ENCODE measurements around the gene PGLYRP3.
A peak's percentile ranks its signal among the peaks of the same experiment; 100 is the strongest.

The PGLYRP3 gene

GRCh38 chr1:153262070-153262366 lies 50.7 kb downstream of the PGLYRP3 start:
- Mint-ChIP-seq H3K4me1 (peaks cover 38% of the 10 kb centered on the region), H3K27me3 (peaks cover 15% of the 10 kb centered on the region), H3K9me3 (no peaks in the 10 kb centered on the region), H3K36me3 (no peaks in the 10 kb centered on the region), H3K4me3 (peak overlapping the region; percentile 80), H3K27ac (peak overlapping the region; percentile 85)
- no peak for ATAC-seq

- Mint-ChIP-seq H3K27me3 (peaks cover 14% of the 10 kb centered on the region), H3K4me3 (peak overlapping the region; percentile 80), H3K4me1 (peaks cover 38% of the 10 kb centered on the region), H3K27ac (peak overlapping the region; percentile 85), H3K36me3 (no peaks in the 10 kb centered on the region), H3K9me3 (no peaks in the 10 kb centered on the region)
- peak; percentile 19 for ATAC-seq
Observed at GRCh38 chr1:153261281-153262069, 51.3 kb downstream of the PGLYRP3 start.

DNA sequence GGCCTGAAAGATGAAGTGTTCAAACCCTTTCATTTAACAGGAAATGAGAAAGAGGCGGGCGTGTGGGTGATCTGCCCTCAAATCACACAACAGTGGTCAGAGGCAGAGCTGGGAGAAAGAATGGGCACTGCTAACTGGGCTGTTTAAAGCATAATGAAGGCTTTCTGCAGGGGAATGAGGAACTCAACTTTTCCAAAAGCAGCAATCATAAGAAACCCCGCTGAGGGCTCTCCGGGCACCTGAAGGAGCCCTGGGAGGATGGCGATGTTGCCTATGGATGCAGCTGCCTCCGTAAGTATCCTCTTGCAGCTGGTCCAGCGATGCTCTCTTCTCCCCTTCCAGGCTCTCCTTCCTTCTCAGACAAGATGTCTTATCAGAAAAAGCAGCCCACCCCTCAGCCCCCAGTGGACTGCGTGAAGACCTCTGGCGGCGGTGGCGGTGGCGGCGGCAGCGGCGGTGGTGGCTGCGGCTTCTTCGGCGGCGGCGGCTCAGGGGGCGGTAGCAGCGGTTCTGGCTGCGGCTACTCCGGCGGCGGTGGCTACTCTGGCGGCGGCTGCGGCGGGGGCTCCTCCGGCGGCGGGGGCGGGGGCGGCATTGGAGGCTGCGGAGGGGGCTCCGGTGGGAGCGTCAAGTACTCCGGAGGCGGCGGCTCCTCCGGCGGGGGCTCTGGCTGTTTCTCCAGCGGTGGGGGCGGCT lies 52.0 kb downstream of the PGLYRP3 start:
- Mint-ChIP-seq H3K4me3 (peak overlapping the region; percentile 74), H3K27me3 (peaks cover 14% of the 10 kb centered on the region), H3K27ac (peak overlapping the region; percentile 85), H3K9me3 (no peaks in the 10 kb centered on the region), H3K4me1 (peaks cover 38% of the 10 kb centered on the region), H3K36me3 (no peaks in the 10 kb centered on the region)
- ATAC-seq, result peak; percentile 65

- no peak for ATAC-seq
- Mint-ChIP-seq H3K36me3 (no peaks in the 10 kb centered on the region), H3K4me1 (peaks cover 38% of the 10 kb centered on the region), H3K9me3 (no peaks in the 10 kb centered on the region), H3K27me3 (peaks cover 13% of the 10 kb centered on the region), H3K4me3 (peak within 1 kb of the TSS; percentile 74), H3K27ac (peak within 1 kb of the TSS; percentile 85)
Observed at GRCh38 chr1:153259387-153259786, 53.4 kb downstream of the PGLYRP3 start, which contains the start of gene LORICRIN. Gene LORICRIN, plus strand, starts transcription at chr1:153259687. Its CDS starts 1,263 bp downstream, at chr1:153260950.

- no peak for ATAC-seq
- Mint-ChIP-seq H3K9me3 (no peaks in the 10 kb centered on the region), H3K27me3 (peaks cover 52% of the 10 kb centered on the region), H3K36me3 (no peaks in the 10 kb centered on the region), H3K4me1 (peaks cover 18% of the 10 kb centered on the region), H3K27ac (no peak overlapping the region), H3K4me3 (no peak overlapping the region)
Observed at GRCh38 chr1:153253693-153254092, 59.1 kb downstream of the PGLYRP3 start.

- peaks cover 53% of the 10 kb centered on the region for H3K27me3 Mint-ChIP-seq
- no peak overlapping the region for H3K27ac Mint-ChIP-seq
Observed at GRCh38 chr1:153253076-153253475, 59.7 kb downstream of the PGLYRP3 start.

DNA sequence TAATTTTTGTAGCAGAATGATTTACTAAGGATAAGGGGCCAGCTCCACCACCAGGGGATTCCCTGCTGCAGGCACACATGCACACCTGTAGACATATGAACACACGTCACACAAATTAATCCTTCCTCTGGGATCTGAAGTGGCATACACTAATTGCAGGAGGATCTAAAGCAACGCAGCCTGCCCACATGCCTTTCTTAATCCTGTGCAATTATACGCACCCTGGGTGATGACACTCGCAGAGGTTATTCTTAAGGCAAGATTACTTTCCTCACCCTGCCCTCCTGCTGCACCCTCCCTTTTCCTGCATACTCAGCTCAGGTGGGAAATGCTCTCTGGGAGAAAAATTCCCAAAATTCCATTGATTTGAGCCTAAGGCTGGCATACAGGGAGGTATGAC lies 60.8 kb downstream of the PGLYRP3 start:
- H3K9me3 Mint-ChIP-seq, result no peaks in the 10 kb centered on the region
- ATAC-seq, result no peak
- peaks cover 60% of the 10 kb centered on the region for H3K27me3 Mint-ChIP-seq
- H3K36me3 Mint-ChIP-seq, result no peaks in the 10 kb centered on the region
- peaks cover 18% of the 10 kb centered on the region for H3K4me1 Mint-ChIP-seq
- no peak overlapping the region for H3K4me3 Mint-ChIP-seq
- peak overlapping the region; percentile 40 for H3K27ac Mint-ChIP-seq

More at GRCh38 chr1:153253076-153253475, 59.7 kb downstream of the PGLYRP3 start:
- Mint-ChIP-seq H3K36me3 (no peaks in the 10 kb centered on the region), H3K4me1 (peaks cover 18% of the 10 kb centered on the region), H3K4me3 (no peak overlapping the region), H3K9me3 (no peaks in the 10 kb centered on the region)
- ATAC-seq, result no peak

GRCh38 chr1:153251562-153251961 lies 61.2 kb downstream of the PGLYRP3 start:
- Mint-ChIP-seq H3K27me3 (peaks cover 62% of the 10 kb centered on the region), H3K4me3 (no peak overlapping the region), H3K9me3 (no peaks in the 10 kb centered on the region), H3K27ac (peak overlapping the region; percentile 40), H3K36me3 (no peaks in the 10 kb centered on the region), H3K4me1 (peaks cover 18% of the 10 kb centered on the region)
- ATAC-seq, result no peak

DNA sequence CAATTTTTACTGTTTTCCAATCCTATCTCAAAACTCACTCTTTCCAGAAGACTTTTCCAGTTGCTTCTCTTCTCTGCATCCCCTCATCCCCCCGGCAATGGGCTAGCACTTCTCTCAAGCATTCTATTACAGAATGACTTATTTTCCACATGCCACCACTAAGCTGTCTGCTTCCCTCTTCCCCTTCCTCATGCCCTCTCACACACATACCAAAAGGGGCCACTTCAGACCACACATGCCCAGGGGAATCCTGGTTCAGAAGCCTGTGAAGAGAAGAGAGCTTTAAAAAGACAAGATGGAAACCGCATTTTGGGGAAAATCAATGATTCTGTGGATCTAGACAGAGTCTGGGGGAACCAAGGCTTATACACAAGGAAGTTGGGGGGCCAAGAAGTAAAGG lies 61.7 kb downstream of the PGLYRP3 start:
- Mint-ChIP-seq H3K27ac (peak overlapping the region; percentile 40), H3K4me1 (peaks cover 18% of the 10 kb centered on the region), H3K27me3 (peaks cover 67% of the 10 kb centered on the region), H3K36me3 (no peaks in the 10 kb centered on the region), H3K4me3 (no peak overlapping the region), H3K9me3 (no peaks in the 10 kb centered on the region)
- ATAC-seq, result peak; percentile 75

- Mint-ChIP-seq H3K9me3 (no peaks in the 10 kb centered on the region), H3K4me1 (peaks cover 18% of the 10 kb centered on the region), H3K4me3 (no peak overlapping the region), H3K27me3 (peaks cover 69% of the 10 kb centered on the region), H3K27ac (no peak overlapping the region), H3K36me3 (no peaks in the 10 kb centered on the region)
- no peak for ATAC-seq
Observed at GRCh38 chr1:153250166-153250565, 62.6 kb downstream of the PGLYRP3 start.

- H3K9me3 Mint-ChIP-seq, result peaks cover 12% of the 10 kb centered on the region
- no peak for ATAC-seq
- no peak overlapping the region for H3K27ac Mint-ChIP-seq
- no peak overlapping the region for H3K4me3 Mint-ChIP-seq
- H3K36me3 Mint-ChIP-seq, result no peaks in the 10 kb centered on the region
- peaks cover 54% of the 10 kb centered on the region for H3K27me3 Mint-ChIP-seq
- peaks cover 18% of the 10 kb centered on the region for H3K4me1 Mint-ChIP-seq
Observed at GRCh38 chr1:153248176-153248879, 64.4 kb downstream of the PGLYRP3 start.
